Stimulated activated CD8-positive, alpha-beta memory T cell treated with anti-CD3 and anti-CD28 coated beads, Interleukin-4, amount 100 ng/mL, for 24 hours (primary cell): ENCODE results near the gene SPNS3.

ENCODE experiments used
- DNase-seq: peaks from one replicate; pipeline ENCODE4 v3.0.0-alpha.2; 2020; ENCODE audit warnings: low read depth

The SPNS3 gene

DNA sequence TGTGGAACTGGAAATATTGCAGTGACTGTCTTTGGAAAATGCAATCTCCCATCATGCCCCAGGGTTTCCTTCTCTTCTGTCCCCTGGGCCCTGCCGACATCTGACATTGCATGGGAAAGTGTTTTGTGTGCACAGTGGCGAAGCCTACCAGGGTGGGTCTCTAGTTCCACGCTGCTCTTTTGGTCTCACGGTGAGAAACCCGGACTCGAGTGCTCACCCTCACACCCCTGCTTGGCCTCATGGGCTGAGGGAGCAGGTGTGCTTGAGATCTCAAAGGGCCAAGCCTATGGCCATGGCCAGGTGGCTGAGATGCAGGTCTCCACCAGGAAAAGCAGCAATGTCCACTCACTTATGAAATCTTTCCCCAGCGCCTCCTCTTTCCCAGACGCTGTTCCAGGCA lies 32.0 kb downstream of the SPNS3 start:
- no peak for DNase-seq

DNA sequence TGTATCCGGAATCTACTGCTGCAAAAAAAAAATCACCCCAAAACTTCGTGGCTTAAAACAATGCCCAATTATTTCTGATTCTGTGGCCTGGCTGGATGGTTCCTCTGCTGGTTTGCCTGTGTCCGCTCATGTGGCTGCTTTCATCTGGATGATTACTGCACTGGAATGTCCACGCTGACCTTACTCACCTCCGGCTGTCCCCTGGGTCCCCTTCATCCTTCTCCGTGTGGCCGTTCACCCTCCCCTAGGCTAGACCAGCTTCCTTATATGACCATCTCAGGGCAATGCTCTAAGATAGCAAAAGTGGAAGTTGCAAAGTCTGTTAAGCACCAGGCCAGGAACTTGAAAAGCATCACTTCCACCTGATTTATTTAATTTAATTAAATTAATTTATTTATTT lies 33.5 kb downstream of the SPNS3 start:
- no peak for DNase-seq

DNA sequence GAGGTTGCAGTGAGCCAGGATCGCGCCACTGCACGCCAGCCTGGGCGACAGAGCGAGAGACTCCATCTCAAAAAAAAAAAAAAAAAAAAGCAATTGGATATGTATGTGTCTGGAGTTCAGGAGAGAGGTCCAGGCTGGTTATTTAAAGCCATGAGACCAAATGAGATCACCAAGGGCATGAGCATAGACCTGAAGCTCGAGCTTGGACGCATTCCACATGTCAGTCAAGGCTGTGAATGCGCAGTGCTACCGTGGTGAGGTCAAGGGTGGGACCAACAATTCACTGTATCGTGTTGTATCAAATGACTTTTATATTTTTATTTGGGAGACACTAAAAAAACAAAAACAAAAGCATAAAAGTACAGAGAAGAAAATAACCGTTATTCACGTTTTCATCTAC lies 35.8 kb downstream of the SPNS3 start:
- DNase-seq: no peak

DNA sequence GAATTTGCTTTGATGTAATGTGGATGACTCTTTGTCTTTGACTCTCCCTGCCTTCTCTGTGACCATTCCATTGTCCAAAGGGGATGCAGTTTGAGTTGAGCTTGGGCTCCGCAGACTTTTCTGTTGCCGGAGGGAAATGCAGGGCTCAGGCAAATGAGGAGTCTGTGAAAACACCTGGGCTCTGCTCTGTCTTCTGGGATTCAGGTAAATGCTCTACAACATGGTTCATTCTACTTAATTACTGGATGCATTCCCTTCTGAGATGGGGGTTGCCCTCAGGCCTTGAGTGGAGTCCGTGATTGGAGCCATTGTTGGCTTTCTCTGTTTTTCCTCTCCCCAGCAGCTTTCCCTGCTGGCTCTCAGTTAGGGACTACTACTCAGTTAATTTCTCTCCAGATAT lies 38.5 kb downstream of the SPNS3 start:
- no peak for DNase-seq

DNA sequence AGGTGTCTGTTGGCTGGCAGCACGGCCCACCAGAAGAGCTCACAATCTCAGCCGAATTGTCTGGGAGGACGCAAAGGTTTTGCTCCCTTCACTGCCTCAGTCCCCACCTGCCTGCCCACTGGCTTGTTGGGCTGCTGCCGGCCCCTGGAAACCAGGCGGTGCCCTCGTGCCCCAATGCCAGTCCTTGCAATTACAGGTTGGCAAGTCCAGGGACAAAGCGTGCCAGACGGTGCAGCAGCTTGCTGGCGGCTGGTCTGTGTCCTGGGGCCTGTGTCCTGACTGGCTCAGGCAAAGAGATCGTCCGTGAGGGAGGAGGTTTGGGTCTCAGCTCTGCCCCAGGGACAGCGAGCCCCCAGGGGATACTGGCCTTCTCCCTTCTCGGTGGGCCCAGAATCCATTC lies 40.4 kb downstream of the SPNS3 start:
- DNase-seq: no peak

DNA sequence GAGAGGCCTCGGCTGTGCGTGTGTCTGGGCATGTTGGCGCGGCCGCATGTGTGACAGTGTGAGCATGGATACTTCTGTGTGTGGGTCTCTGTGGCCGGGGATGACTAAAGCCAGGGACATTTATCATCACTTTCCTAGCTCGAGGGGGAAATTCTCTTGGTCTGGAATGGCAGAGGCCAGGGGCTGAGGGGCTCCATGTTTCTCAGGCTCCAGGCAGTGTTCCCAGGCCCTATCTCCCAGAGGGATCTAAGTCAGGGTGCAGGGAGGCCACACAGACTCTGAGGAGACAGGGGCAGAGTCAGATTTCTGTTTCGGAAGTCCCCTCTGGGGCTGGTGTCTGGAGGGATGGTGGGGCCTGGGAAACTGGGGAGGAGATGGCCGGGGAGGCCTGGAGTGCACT lies 41.3 kb downstream of the SPNS3 start:
- no peak for DNase-seq

DNA sequence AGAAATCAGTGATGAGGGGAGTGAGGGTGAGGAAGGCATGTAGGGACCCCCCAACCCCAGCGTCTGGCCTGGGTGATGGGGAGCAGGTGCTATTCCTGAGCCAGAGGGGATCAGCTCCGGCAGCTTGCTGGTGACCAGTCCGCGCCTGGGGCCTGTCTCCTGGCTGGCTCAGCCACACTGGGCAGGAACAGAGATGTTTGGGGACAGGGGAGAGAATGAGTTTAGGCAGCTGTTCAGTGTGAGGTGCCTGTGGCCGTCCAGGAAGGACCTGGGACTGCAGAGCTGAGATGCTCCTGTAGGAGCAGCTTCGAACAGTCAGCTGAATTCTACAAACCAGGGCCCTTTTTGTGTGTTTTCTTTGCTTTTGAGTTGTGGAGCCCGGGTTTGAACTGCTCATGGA lies 41.7 kb downstream of the SPNS3 start:
- no peak for DNase-seq

DNA sequence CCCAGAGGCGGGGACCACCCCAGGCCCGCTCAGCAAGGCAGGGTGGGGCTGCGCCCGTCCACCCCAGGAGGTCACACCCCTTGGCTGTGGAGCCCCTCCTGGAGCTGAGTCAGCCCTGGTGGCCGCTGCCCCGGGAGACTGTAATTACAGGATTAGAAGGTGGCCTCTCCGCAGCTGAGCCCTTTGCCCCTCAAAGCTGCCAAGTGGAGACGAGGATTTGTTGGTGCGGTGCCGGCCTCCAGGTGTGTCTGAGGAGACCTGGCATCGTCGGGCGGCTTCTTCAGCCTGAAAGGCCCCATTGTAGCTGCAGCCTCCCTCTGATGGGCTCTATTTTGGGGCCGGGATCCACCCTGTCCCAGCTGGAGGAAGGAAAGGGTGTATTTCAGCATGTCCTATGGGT lies 42.3 kb downstream of the SPNS3 start:
- no peak for DNase-seq

DNA sequence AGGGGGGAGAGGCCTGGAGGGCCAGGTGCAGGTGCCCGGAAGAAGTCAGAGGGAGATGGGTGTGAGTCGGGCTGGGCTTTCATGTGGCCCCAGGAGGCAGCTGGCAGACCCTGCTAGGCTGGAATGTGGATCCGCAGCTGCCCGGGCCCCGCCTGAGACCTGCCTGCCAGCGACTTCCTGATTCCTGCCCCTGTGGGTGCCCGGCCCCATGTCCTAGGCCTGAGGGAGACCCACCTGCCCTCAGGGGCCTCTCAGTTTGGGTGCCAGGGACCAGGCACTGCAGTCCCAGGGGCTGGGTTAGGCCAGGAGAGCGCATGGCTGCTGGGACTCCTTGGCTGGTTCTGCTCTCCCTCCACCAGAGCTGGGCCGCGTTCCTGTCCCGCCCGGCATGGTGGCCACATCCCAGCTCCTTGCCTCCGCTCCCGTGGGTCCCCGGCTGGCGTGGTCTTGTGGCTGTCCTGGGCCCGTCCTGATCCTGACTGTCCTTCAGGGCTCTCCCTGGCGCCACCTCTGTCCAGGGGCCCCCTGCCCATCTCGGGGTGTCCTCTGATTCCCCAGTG lies 42.9 kb downstream of the SPNS3 start:
- DNase-seq: no peak

DNA sequence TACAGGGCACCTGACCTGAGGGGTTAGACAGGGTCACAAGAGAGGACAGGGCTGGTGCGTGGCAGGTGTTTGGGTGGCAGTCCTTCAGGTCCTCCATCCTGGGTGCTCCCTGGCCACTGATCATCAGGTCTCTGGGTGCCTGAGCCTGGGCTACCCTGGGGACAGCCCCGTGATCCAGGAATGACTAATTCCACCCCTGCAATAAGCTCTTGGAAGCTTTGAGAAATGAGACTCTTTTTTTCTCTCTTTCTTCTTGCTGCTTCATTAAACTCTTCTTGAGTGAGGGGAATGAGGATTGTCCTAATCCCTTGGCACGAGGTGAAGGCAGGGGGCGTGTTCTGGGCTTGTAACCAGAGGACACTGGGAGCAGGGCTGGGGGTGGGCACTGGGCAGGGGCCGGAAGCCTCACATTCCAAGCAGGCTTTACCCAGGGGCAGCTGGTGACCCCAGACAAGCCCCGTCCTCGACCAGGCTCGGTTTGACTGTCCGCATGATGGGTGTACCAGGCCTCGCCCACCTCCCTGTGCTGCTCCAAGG lies 43.6 kb downstream of the SPNS3 start:
- DNase-seq: no peak

DNA sequence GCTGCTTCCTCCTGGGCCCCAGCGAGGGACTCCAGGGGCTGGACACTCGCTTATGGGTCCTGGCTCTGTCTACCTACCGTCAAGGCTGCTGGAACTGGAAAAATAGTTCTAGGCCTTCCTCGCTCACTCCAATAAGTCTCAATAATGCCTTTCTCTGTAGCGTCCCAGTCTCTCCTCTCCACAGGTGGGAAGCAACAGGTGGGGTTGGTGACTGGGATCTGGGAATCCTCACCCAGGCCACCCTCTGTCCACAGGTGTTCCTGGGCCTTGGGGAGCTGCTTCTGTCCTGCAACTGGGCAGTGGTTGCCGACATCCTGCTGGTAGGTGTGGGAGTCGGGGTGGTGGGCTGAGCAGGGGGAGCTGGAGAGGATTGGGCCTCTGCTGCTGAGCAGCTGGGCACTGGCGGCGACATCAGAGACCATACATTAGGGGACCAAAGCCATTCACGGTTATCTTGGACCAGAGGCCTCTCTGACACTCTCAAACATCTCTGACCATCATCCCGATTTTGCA lies 44.6 kb downstream of the SPNS3 start:
- DNase-seq: no peak

DNA sequence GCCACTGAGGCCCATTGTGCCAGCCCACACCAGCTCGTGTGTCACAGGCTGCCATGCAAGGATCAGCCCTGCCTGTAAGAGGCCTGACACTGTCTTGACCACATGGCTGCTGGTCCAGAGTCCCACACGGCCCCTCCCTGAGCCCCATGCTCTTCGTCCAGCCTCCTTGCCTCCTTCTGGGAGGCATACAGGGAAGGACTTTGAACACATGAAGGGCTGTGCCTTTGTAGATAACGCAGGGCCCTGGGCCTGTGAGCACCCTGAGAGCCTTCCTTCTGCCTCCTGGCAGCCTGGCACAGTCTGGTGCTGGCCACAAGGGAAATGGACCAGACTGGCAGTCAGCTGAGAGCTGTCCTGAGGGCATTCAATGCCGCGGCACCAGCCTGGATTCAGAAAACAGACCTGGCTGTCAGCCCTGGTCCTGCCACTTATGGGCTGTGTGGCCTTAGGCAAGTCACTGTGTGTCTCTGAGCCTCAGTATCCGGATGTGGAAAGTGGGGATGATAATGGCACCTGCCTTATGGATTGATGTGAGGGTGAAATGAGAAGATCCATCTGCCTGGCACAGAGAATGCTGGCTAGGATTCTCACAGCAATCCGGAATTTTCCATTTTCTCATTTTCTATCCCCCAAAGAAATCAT lies 45.7 kb downstream of the SPNS3 start:
- no peak for DNase-seq

DNA sequence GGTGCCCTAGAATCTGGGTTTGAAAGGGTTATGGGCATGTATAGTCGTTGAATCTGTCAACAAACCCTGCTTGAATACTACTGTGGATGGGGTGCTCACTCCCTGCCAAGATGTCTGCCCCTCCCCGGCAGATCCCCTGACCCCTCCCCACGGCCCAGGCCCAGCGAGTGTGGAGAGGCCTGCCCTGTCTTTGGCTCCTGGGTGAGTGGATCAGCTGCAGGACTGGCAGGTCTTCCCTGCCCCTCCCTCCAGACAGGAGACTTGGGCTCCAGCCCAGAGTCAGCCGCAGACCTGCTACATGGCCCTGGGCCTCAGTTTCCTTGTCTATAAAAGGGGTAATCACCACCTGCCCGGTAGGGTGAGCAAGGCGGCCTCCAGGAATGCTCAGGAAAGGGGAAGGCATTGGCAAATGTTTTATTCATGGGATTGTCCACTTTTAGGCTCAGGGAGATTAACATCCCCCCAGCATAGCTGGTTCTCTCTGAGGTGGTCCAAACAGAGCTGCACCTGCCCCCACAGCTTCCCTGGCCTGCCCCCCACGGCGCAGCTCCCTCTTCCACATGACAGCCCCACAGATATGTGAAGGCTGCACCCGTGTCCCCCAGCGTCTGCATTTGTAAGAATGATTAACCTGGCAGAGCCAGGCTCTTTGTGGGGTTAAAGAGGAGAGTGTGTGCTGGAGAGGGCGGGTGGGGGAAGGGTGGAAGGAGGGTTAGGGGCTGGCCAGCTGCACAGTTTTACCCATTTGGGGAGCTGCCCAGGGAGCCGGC lies 46.4 kb downstream of the SPNS3 start:
- DNase-seq: no peak

DNA sequence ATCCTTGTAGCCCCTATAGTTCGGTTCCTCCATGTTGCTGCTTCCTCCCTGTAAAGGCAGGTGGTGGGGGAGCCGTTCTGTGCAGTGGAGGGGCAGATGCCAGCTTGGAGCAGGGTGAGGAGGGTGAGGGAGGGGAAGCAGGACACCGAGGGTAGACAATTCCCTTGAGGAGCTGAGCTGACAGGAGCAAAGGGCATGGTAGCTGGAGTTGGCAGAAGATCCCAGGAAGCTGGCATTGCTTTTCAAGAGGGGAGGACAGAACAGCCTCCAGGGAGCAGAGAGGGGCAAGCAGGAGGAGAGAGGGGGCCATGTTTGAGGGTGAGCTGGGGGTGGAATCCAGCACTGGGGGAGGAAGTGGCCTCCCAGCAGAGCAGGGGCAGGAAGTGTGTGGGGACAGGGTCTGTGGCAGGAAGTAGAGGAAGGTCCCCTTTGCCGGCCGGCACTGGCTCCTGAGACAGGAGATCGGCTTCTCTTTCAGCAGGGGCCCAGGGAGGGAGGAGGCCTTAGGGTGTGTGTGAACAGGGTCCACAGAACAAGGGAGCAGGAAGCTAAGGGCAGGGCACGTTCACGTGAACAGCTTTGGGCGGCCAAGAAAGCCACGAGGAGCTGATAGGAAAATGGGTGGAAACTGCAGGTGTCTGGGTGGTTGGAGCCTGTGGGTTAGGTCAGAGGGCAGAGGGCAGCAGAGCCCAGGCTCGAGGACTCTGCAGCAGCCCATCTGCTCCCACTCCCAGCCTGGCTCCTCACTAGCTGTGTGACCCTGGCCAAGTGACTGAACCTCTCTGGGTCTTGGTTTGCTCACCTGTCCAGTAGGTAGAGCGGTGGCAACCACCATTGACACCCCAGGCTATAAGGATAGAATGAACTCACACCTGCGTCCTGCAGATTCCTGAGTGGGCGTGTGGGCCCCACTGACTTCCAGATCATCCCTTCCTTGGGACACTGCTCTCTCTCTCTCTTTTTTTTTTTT lies 47.5 kb downstream of the SPNS3 start:
- DNase-seq: peak; percentile 33

DNA sequence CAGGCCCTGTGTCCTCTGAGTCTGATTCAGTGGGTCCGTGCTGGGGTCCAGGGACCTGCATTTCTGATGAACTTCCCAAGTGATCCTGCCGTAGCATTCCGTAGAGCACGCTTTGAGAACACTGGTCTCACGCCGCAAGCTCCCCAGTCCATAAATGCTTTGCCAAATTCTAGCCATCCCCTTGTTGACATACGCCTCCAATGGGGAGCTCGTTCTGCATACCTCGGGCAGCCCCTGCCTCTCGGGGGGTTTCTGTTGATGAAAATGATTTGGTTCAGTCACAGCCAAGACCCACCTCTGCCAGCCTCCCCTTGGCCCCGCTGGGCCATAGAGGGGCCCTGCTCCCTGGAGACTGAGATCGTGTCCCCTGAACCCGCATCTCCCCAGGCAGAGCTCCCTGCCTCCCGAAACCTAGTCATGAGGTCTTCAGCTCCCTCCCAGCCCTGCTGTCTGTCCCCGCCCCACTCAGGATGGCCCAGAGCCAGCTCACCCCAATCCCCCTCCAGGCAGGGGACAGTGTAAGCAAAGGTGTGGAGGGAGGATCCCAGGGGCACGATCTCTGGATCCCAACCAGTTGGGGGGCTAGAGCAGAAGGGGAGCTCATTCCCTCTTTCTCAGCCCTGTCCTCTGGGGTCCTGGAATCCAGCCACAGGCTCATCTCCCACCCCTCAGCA lies 48.7 kb downstream of the SPNS3 start:
- DNase-seq: no peak

DNA sequence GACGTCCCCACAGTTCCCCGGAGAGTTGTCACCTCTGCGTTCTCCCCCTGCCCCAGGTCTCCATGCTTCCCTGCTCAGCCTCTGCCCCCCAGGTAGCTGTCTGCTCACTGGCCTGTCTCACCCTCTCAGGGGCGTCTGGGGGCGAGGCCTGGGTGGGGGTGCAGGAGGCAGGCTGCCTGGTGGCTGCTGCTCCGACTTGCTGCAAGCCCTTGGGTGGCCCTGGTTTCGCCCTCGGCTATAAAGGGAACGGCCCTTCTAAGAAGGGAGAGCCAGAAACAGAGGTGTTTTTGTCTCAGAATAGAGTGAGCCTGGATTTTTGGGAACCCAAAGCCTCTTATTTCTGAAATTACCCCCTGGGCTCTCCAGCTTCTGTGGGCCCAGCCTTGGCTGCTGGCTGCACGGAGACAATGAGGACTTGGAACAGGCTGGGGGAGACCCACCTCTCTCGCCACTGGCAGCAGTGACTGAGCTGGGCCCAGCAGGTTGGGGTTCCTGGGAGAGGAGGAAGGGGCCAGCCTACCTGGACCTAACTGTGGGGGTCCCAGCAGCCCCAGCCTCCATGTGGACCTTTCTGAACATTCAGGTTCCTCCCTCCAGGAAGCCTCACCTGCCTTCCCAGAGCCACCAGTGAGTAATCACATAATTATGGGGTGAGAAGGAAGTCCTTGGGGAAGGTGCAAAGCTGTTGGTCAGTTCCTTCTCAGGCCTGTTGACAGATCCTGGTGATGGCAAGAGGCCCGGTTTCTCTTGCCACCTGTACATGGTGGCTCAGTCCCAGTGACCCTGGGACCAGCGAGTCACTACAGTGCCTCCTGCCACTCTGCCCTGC lies 49.5 kb downstream of the SPNS3 start:
- DNase-seq: no peak

DNA sequence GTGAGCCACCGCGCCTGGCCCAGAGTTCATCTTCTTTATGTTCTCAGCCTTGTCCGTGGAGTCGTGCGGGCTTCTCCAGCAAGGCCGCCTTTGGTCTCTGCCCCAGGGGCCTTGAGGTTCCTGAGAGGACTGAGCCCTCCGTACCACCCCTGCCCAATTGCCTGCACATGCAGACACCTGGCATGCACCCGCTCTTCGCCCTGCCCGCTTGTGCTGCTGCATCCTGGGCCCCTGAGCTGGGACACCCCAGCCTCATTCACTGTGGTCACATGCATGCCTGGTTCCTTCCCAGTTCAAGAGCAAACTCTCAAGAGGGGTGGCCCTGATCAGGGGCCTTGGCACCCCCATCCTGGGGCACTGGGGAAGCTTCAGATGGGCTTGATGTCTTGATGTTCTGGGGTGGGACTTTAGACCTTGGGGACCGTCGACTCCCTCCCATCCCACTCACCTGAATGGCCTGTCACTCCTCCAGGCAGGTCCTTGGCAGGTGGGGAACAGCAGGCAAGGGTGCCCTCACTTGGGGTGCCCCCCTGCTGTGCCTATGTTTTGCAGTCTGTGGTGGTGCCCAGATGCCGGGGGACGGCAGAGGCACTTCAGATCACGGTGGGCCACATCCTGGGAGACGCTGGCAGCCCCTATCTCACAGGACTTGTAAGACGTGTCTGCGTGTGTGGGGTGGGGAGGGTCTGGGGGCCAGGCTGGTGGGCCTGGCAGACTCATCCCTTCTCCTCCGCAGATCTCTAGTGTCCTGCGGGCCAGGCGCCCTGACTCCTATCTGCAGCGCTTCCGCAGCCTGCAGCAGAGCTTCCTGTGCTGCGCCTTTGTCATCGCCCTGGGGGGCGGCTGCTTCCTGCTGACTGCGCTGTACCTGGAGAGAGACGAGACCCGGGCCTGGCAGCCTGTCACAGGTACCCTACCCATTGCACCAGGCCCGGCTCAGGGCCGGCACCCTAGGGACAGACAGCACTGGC lies 52.2 kb downstream of the SPNS3 start:
- DNase-seq: peak; percentile 38

DNA sequence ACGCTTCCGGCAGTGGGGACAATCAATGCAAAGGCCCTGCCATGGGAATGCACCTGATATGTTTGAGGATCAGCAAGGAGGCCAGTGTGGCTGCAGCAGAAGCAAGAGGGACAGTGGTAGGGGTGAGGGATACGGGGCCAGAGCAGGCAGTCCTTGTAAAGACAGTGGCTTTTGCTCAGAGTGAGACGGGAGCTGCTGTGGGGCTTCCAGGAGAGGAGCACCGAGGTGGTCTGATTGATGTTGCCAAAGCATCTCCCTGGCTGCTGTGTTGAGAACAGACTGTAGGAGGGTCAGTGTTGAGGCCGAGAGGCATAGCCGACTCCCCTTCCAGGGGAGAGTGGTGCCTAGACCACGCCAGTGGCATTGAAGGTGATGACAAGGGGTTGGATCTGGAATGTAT lies 53.6 kb downstream of the SPNS3 start:
- no peak for DNase-seq
